NB4 (cell line): ENCODE results near the gene LRRTM4.
"Not testable (repeated sequence)": the region's sequence is repeated elsewhere in the genome, so short reads cannot be mapped to it uniquely, and the experiment has no call there.

ENCODE experiments used
- DNase-seq: peaks from one replicate; pipeline ENCODE4 v3.0.0; 2010; ENCODE audit warnings: low read depth
- H3K4me3 ChIP-seq: one replicate; pipeline ENCODE4 v1.5.1; 2011; ENCODE audit warnings: mild to moderate bottlenecking, low read depth, low read length, moderate library complexity
- MYC ChIP-seq: IDR thresholded peaks from 2 replicates; pipeline ENCODE4 v1.6.1; 2011; ENCODE audit warnings: low read depth, low read length
- POLR2A ChIP-seq: IDR thresholded peaks from 2 replicates; pipeline ENCODE4 v1.6.1; 2011; ENCODE audit warnings: mild to moderate bottlenecking; ENCODE audit not compliant: insufficient read length; ENCODE audit errors: extremely low read depth
- TF ChIP-seq, protein P1 (sequence below): IDR thresholded peaks from one replicate; pipeline ENCODE4 v1.5.1; 2012; ENCODE audit warnings: low read depth, low read length
- TF ChIP-seq, protein P2 (sequence below): IDR thresholded peaks from 2 replicates; pipeline ENCODE4 v1.6.1; 2011; ENCODE audit warnings: low read depth, low read length

LRRTM4 gene

DNA sequence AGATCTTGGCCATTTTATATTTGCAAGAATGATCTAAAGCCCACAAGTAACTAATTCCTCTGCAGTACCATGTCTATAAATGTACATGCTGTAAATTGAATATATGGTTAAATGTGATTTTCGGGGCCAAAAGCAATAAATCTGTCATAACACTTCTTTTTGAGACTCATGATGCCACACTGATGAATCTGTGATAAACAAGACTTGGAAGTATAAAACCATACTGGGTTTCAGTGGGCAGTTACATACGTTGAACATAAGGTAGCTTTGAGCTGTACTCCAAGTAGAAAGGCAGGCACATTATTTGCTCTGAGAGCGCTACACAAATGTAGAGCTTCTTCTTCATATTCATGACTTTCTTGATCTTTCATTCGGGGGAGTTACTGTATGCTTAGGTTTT is 792.2 kb downstream of the LRRTM4 start:
- no peak for DNase-seq
- TF ChIP-seq, protein P1, sequence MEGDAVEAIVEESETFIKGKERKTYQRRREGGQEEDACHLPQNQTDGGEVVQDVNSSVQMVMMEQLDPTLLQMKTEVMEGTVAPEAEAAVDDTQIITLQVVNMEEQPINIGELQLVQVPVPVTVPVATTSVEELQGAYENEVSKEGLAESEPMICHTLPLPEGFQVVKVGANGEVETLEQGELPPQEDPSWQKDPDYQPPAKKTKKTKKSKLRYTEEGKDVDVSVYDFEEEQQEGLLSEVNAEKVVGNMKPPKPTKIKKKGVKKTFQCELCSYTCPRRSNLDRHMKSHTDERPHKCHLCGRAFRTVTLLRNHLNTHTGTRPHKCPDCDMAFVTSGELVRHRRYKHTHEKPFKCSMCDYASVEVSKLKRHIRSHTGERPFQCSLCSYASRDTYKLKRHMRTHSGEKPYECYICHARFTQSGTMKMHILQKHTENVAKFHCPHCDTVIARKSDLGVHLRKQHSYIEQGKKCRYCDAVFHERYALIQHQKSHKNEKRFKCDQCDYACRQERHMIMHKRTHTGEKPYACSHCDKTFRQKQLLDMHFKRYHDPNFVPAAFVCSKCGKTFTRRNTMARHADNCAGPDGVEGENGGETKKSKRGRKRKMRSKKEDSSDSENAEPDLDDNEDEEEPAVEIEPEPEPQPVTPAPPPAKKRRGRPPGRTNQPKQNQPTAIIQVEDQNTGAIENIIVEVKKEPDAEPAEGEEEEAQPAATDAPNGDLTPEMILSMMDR = no peak
- TF ChIP-seq, protein P2, sequence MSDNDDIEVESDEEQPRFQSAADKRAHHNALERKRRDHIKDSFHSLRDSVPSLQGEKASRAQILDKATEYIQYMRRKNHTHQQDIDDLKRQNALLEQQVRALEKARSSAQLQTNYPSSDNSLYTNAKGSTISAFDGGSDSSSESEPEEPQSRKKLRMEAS = no peak
- TF ChIP-seq POLR2A = no peak
- no peak for TF ChIP-seq MYC
- H3K4me3 ChIP-seq = no peak overlapping the region

DNA sequence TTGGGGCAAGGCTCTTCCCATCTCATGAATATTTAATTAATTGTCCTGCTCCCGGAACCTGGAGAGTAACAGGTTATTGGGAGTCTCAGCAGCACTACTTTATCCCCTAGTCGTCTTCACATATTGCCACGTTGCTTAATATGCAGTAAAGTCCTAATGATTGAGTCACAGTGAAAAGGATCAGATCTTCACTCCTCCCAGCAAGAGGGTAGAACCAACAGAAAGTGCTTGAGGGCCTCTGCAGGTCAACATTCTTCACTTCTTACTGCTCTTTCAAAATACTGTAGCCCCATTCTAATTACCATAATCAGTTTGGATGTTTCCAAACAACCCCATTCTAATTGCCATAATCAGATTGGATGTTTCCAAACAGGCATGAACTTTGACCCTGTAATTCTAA is 801.0 kb downstream of the LRRTM4 start:
- DNase-seq = no peak
- TF ChIP-seq POLR2A = no peak
- TF ChIP-seq, protein P2 = no peak
- no peak for TF ChIP-seq MYC
- TF ChIP-seq, protein P1 = no peak
- no peak overlapping the region for H3K4me3 ChIP-seq

DNA sequence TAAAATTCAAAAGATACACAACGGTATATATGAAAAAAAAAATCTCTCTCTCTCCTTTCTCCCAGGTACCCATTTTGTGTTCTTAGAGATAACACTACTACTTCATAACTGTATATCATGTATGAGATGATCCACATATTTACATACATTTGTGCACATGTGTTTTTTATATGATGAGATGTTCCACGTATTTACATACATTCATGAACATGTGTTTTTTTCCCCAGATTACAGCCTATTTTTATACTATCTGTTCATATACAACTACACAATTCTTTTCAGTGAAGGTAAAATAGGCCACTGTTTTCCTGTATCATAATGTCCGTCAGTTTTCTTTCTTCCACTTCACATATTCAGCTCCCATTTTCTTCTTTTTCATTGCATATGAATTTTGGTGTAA is 808.9 kb downstream of the LRRTM4 start:
- TF ChIP-seq, protein P1 = no peak
- TF ChIP-seq, protein P2 = no peak
- TF ChIP-seq MYC = no peak
- no peak for TF ChIP-seq POLR2A
- no peak for DNase-seq
- H3K4me3 ChIP-seq = no peak overlapping the region

DNA sequence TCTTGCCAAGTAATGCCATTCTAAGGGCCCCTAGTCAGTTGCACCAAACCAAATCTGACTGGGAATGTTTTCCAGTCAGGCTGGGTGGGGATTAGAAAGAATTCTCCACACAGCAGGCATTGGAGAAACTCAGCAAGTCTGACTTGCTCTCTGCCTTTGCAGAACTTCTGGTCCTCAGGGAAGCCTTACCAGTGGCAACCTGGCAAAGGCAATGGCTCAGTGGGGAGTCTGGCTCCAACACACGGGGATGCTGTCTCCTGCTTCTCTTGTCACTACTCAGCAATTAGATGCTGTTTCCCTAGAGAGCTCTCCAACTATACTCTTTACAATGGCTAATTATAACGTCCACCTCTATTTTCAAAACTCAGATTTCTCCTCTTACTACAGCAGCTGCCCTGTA is 810.7 kb downstream of the LRRTM4 start:
- H3K4me3 ChIP-seq = no peak overlapping the region
- no peak for TF ChIP-seq MYC
- TF ChIP-seq, protein P2 = no peak
- no peak for TF ChIP-seq POLR2A
- TF ChIP-seq, protein P1 = no peak

DNA sequence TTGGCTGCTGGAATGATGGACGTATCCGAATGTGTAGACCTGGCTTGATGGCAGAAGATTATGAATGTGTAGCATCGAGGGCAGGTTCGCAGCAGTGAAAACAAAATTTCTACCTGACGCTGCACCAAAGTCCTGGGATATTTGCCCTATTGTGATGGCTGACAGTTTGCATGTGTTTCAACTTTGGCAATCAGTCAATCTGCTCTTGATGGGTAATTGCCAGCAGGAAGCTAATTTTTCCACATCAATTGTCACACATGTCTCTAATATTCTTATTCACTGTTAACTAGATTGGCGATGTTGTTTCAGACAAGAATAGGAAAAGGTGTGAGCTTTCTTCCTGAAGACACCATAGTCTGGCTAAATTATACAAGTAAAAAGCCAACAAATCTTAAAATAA is 821.3 kb downstream of the LRRTM4 start:
- no peak overlapping the region for H3K4me3 ChIP-seq
- DNase-seq = no peak
- TF ChIP-seq POLR2A (no peak), MYC (no peak)
- TF ChIP-seq, protein P2 = no peak
- TF ChIP-seq, protein P1 = no peak

More for the DNA sequence above, 810.7 kb downstream of the LRRTM4 start:
- no peak for DNase-seq

DNA sequence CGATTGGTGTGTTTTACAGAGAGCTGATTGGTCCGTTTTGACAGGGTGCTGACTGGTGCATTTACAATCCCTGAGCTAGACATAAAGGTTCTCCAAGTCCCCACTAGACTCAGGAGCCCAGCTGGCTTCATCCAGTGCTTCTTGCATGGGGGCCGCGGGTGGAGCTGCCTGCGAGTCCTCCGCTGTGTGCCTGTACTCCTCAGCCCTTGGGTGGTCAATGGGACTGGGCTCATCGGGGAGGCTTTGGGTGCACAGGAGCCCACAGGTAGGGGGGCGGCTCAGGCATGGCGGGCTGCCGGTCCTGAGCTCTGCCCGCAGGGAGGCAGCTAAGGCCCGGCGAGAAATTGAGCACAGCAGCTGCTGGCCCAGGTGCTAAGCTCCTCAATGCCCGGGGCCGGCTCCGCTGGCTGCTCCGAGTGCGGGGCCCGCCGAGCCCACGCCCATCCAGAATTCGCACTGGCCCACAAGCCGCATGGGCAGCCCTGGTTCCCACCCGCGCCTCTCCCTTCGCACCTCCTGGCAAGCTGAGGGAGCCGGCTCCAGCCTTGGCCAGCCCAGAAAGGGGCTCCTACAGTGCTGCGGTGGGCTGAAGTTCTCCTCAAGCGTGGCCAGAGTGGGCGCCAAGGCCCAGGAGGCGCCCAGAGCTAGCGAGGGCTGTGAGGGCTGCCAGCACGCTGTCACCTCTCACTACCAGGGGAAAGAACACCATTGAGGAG is 824.0 kb downstream of the LRRTM4 start:
- DNase-seq, H3K4me3 ChIP-seq: not testable (repeated sequence)
